Mesenchymal stem cell (in vitro differentiated cells and primary cell): ENCODE results near the gene TSPYL4.
A peak's percentile ranks its signal among the peaks of the same experiment; 100 is the strongest.
"Not testable (repeated sequence)": the region's sequence is repeated elsewhere in the genome, so short reads cannot be mapped to it uniquely, and the experiment has no call there.

Source experiments
- DNase-seq: peaks from one replicate; pipeline ENCODE4 v3.0.0-alpha.2; 2013
- H2AFZ ChIP-seq: one replicate; pipeline ENCODE4 v1.6.1; 2013; ENCODE audit warnings: low read depth, mild to moderate bottlenecking, control low read depth, inconsistent platforms, low read length, moderate library complexity
- H2AK5ac ChIP-seq: 2 replicates; pipeline ENCODE4 v1.6.1; 2013; ENCODE audit warnings: low read length, moderate library complexity, mild to moderate bottlenecking, inconsistent platforms; ENCODE audit not compliant: severe bottlenecking
- H2BK120ac ChIP-seq: one replicate; pipeline ENCODE4 v1.6.1; 2013; ENCODE audit warnings: low read depth, mild to moderate bottlenecking, inconsistent platforms, low read length, moderate library complexity
- H2BK12ac ChIP-seq, 2 experiments: one replicate each; pipeline ENCODE4 v1.6.1; 2013; ENCODE audit warnings: inconsistent platforms in 2 of 2, low read length in 2 of 2, mild to moderate bottlenecking in 2 of 2, moderate library complexity in 2 of 2, control low read depth in 1 of 2
- H2BK15ac ChIP-seq: one replicate; pipeline ENCODE4 v1.6.1; 2013; ENCODE audit warnings: mild to moderate bottlenecking, low read depth, inconsistent platforms; ENCODE audit not compliant: poor library complexity, severe bottlenecking
- H2BK5ac ChIP-seq: 2 replicates; pipeline ENCODE4 v1.6.1; 2013; ENCODE audit warnings: low read depth, mild to moderate bottlenecking, low read length, control low read depth, inconsistent platforms; ENCODE audit not compliant: poor library complexity, severe bottlenecking
- H3K14ac ChIP-seq, 2 experiments: one replicate each; pipeline ENCODE4 v1.6.1; 2013; ENCODE audit warnings: inconsistent platforms in 2 of 2, low read length in 2 of 2, control low read depth in 1 of 2, mild to moderate bottlenecking in 1 of 2, moderate library complexity in 1 of 2
- H3K18ac ChIP-seq, 2 experiments: one replicate each; pipeline ENCODE4 v1.6.1; 2013; ENCODE audit warnings: inconsistent platforms in 2 of 2, low read length in 2 of 2, control low read depth in 1 of 2, low read depth in 1 of 2, mild to moderate bottlenecking in 1 of 2
- H3K23ac ChIP-seq, 2 experiments: one replicate each; pipeline ENCODE4 v1.6.1; 2013; ENCODE audit warnings: inconsistent platforms in 2 of 2, low read length in 2 of 2, mild to moderate bottlenecking in 2 of 2, moderate library complexity in 2 of 2, control low read depth in 1 of 2
- H3K27ac ChIP-seq: 2 replicates; pipeline ENCODE4 v1.5.1; 2013; ENCODE audit warnings: mild to moderate bottlenecking, moderate library complexity, low read length, control low read depth, inconsistent platforms; ENCODE audit not compliant: poor library complexity, severe bottlenecking
- H3K27me3 ChIP-seq, 2 experiments: 2 replicates each; pipeline versions ENCODE4 v1.6.1 to v1.7.0; 2013; ENCODE audit warnings: low read length in 2 of 2, mild to moderate bottlenecking in 2 of 2, moderate library complexity in 2 of 2, control low read depth in 1 of 2, inconsistent platforms in 1 of 2; ENCODE audit not compliant: control insufficient read depth in 1 of 2, insufficient read depth in 1 of 2
- H3K36me3 ChIP-seq, 2 experiments: 2 replicates each; pipeline versions ENCODE4 v1.6.1 to v1.7.0; 2013; ENCODE audit warnings: low read length in 2 of 2, control low read depth in 1 of 2, inconsistent platforms in 1 of 2, low read depth in 1 of 2, mild to moderate bottlenecking in 1 of 2; ENCODE audit not compliant: insufficient read depth in 2 of 2, control insufficient read depth in 1 of 2
- H3K4ac ChIP-seq, 2 experiments: one replicate each; pipeline ENCODE4 v1.6.1; 2013; ENCODE audit warnings: inconsistent platforms in 2 of 2, low read length in 2 of 2, mild to moderate bottlenecking in 2 of 2, moderate library complexity in 2 of 2, control low read depth in 1 of 2, low read depth in 1 of 2
- H3K4me1 ChIP-seq: 2 replicates; pipeline ENCODE4 v1.6.1; 2013; ENCODE audit warnings: low read depth, low read length, control low read depth; ENCODE audit not compliant: control insufficient read depth, insufficient read depth
- H3K4me2 ChIP-seq: 2 replicates; pipeline ENCODE4 v1.6.1; 2013; ENCODE audit warnings: low read length, mild to moderate bottlenecking, inconsistent platforms; ENCODE audit not compliant: poor library complexity, severe bottlenecking
- H3K4me3 ChIP-seq, 2 experiments: 2 replicates each; pipeline versions ENCODE4 v1.5.1 to v1.7.0; 2013; ENCODE audit warnings: low read length in 2 of 2, mild to moderate bottlenecking in 2 of 2, control low read depth in 1 of 2, low read depth in 1 of 2; ENCODE audit not compliant: insufficient read depth in 1 of 2
- H3K79me1 ChIP-seq: replicated peaks from 2 replicates; pipeline ENCODE4 v1.6.1; 2013; ENCODE audit warnings: mild to moderate bottlenecking, control low read depth, low read length, inconsistent platforms; ENCODE audit not compliant: poor library complexity, severe bottlenecking
- H3K9ac ChIP-seq: 2 replicates; pipeline ENCODE4 v1.7.0; 2013; ENCODE audit warnings: mild to moderate bottlenecking, low read length, moderate library complexity
- H3K9me3 ChIP-seq: 2 replicates; pipeline ENCODE4 v1.7.0; 2013; ENCODE audit warnings: mild to moderate bottlenecking, low read length; ENCODE audit not compliant: control insufficient read depth
- H4K8ac ChIP-seq: one replicate; pipeline ENCODE4 v1.6.1; 2013; ENCODE audit warnings: inconsistent platforms, mild to moderate bottlenecking, low read length, moderate library complexity
- H4K91ac ChIP-seq: one replicate; pipeline ENCODE4 v1.6.1; 2013; ENCODE audit warnings: mild to moderate bottlenecking, low read length, inconsistent platforms
- WGBS: methylation state at CpG from one replicate; pipeline ENCODE4 v1.1.7; 2013; ENCODE audit warnings: mixed read lengths; 5-methylcytosine and 5-hydroxymethylcytosine counted together

Gene TSPYL4

GRCh38 chr6:116289876-116290275 lies 36.0 kb upstream of the TSPYL4 start:
- H3K36me3 ChIP-seq, result no peaks in the 10 kb centered on the region
- H2AFZ ChIP-seq, result no peak overlapping the region
- no peak overlapping the region for H3K4ac ChIP-seq
- H2BK120ac ChIP-seq, result no peak overlapping the region
- no peaks in the 10 kb centered on the region for H3K4me1 ChIP-seq
- H3K4me2 ChIP-seq, result no peak overlapping the region
- H4K91ac ChIP-seq, result no peak overlapping the region
- H3K14ac ChIP-seq, result no peak overlapping the region
- DNase-seq, result no peak
- no peak overlapping the region for H2BK5ac ChIP-seq
- H3K9ac ChIP-seq, result no peak overlapping the region
- H3K27me3 ChIP-seq, result no peaks in the 10 kb centered on the region
- no peak overlapping the region for H3K27ac ChIP-seq
- H3K4me3 ChIP-seq, result no peak overlapping the region
- H3K18ac ChIP-seq, result no peak overlapping the region
- no peak overlapping the region for H2BK15ac ChIP-seq
- no peak overlapping the region for H2AK5ac ChIP-seq
- H3K23ac ChIP-seq, result no peak overlapping the region
- H3K79me1 ChIP-seq, result peaks cover 5% of the 10 kb centered on the region
- no peak overlapping the region for H4K8ac ChIP-seq
- 83% methylated on average over 2 of the region's 2 CpGs for WGBS
- H3K9me3 ChIP-seq, result no peaks in the 10 kb centered on the region
- H2BK12ac ChIP-seq, result no peak overlapping the region

DNA sequence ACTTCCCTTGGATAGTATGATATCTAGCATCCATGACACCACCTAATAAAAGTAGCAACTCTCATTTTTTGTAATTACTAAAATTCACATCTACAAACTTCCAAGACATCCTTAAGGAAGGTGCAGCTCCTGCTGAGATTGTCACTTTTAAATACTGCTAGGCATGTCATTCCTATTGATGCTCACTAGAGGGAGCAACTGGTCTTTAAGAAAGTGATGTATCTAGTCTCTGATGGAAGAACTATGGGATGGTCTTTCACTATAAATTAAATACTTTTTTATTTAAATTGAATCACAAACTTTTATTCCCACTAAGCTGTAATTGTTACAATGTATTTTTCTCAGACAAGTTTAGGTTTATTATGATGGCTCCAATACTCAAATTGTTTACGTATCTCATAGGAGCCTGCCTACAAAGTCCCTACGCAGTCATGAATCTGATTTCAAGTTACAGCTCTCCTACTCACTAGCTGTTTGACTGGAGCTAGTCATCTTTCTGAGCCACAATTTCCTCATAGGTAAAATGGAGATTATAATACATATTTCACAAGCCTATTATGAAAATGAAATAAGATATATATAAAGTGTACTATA lies 33.9 kb upstream of the TSPYL4 start:
- no peak overlapping the region for H3K9ac ChIP-seq
- no peak overlapping the region for H3K4me2 ChIP-seq
- no peaks in the 10 kb centered on the region for H3K4me1 ChIP-seq
- H4K91ac ChIP-seq, result no peak overlapping the region
- peak; percentile 70 for DNase-seq
- H3K27ac ChIP-seq, result no peak overlapping the region
- H3K23ac ChIP-seq, result no peak overlapping the region
- no peak overlapping the region for H3K4ac ChIP-seq
- H2BK12ac ChIP-seq, result no peak overlapping the region
- H2BK120ac ChIP-seq, result no peak overlapping the region
- H3K36me3 ChIP-seq, result no peaks in the 10 kb centered on the region
- H2AK5ac ChIP-seq, result no peak overlapping the region
- no peak overlapping the region for H4K8ac ChIP-seq
- no peaks in the 10 kb centered on the region for H3K9me3 ChIP-seq
- H3K27me3 ChIP-seq, result no peaks in the 10 kb centered on the region
- H3K14ac ChIP-seq, result no peak overlapping the region
- H3K18ac ChIP-seq, result no peak overlapping the region
- no peak overlapping the region for H3K4me3 ChIP-seq
- H2BK15ac ChIP-seq, result no peak overlapping the region
- H3K79me1 ChIP-seq, result peaks cover 5% of the 10 kb centered on the region
- WGBS, result no CpG with 5 or more reads among the region's 2 CpGs
- H2AFZ ChIP-seq, result no peak overlapping the region
- no peak overlapping the region for H2BK5ac ChIP-seq

- Histone ChIP-seq H3K14ac (no peak overlapping the region), H3K79me1 (peaks cover 5% of the 10 kb centered on the region), H3K23ac (no peak overlapping the region), H3K36me3 (no peaks in the 10 kb centered on the region), H2AK5ac (no peak overlapping the region), H3K9me3 (no peaks in the 10 kb centered on the region), H3K4me1 (no peaks in the 10 kb centered on the region), H2AFZ (no peak overlapping the region), H2BK5ac (no peak overlapping the region), H3K9ac (no peak overlapping the region), H3K4me3 (no peak overlapping the region), H2BK15ac (no peak overlapping the region), H2BK120ac (no peak overlapping the region), H2BK12ac (no peak overlapping the region), H3K27ac (no peak overlapping the region), H3K18ac (no peak overlapping the region), H3K27me3 (no peaks in the 10 kb centered on the region), H3K4ac (no peak overlapping the region), H4K91ac (no peak overlapping the region), H3K4me2 (no peak overlapping the region), H4K8ac (no peak overlapping the region)
- no peak for DNase-seq
- WGBS, result no CpG with 5 or more reads among the region's 1 CpG
Measured at GRCh38 chr6:116286773-116287358, 33.0 kb upstream of the TSPYL4 start.

- H4K91ac ChIP-seq, H2BK5ac ChIP-seq, H3K4me3 ChIP-seq, H3K9me3 ChIP-seq, H2AFZ ChIP-seq, H2BK12ac ChIP-seq, H3K36me3 ChIP-seq, H3K4me1 ChIP-seq, H2AK5ac ChIP-seq, H3K27me3 ChIP-seq, H3K27ac ChIP-seq, H3K18ac ChIP-seq, H3K9ac ChIP-seq, DNase-seq, H3K4ac ChIP-seq, H2BK120ac ChIP-seq, H2BK15ac ChIP-seq, H3K4me2 ChIP-seq, H3K14ac ChIP-seq, H4K8ac ChIP-seq, H3K23ac ChIP-seq, H3K79me1 ChIP-seq: not testable (repeated sequence)
- WGBS, result 94% methylated on average over 4 of the region's 4 CpGs
Measured at GRCh38 chr6:116284984-116285383, 31.1 kb upstream of the TSPYL4 start.
